Measurements from ENCODE around the gene VMO1.

VMO1 gene

DNA sequence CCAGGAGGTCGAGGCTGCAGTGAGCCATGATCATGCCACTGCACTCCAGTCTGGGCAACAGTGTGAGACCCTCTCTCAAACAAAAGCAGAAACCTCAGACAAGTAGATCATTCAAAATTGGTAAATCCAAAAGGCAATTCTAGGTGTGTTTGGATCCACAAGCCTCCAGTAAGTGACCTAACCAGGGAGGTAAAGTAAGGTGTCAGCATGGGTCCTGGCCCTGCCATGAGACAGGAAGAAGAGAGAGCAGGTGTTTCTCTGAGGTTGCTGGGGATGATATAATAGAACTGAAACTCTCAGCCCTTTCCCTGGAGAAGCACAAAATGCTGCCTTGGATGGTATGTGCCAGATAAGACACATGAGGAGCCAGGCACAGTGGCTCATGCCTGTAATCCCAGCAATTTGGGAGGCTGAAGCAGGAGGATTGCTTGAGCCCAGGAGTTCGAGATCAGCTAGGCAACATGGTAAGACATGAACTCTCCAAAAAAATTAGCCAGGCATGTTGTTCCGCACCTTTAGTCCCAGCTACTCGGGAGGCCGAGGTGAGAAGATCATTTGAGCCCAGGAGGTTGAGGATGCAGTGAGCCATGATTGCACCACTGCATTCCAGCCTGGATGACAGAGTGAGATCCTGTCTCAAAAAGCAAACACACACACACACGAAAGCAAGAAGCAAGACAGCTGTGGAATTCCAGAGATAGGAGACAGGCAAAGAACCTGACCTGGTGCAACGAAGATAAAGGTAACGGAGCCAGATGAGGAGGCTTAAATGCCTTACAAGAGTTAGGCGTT, 8.0 kb downstream of the VMO1 start:
- no peaks in the 10 kb centered on the region for H4K20me1 ChIP-seq (ENCODE audit: insufficient read depth, low read length, poor library complexity, severe bottlenecking)
- H3K4me2 ChIP-seq (ENCODE audit: low read depth, low read length, poor library complexity, severe bottlenecking), result no peak overlapping the region
- no peaks in the 10 kb centered on the region for H3K9me2 ChIP-seq (replicated peaks; ENCODE audit: low read depth, low read length)
- no peaks in the 10 kb centered on the region for H3K9me3 ChIP-seq (ENCODE audit: insufficient read depth, low read depth, low read length)
- H3K9ac ChIP-seq (ENCODE audit: low read depth, low read length, poor library complexity, severe bottlenecking), result no peak overlapping the region
- H3K36me3 ChIP-seq (ENCODE audit: insufficient read depth, low read length), result no peaks in the 10 kb centered on the region
- H3K4me1 ChIP-seq (ENCODE audit: insufficient read depth, low read length, poor library complexity, severe bottlenecking), result no peaks in the 10 kb centered on the region
- H2AFZ ChIP-seq (ENCODE audit: low read length), result no peak overlapping the region
- H3K27me3 ChIP-seq (ENCODE audit: insufficient read depth, low read length, poor library complexity, severe bottlenecking), result no peaks in the 10 kb centered on the region
- H3K4me3 ChIP-seq (ENCODE audit: low read length, poor library complexity, severe bottlenecking), result no peak overlapping the region
- H3F3A ChIP-seq (ENCODE audit: low read depth), result no peaks in the 10 kb centered on the region
- H3K79me2 ChIP-seq (ENCODE audit: insufficient read depth, low read length), result no peaks in the 10 kb centered on the region
- TF ChIP-seq EZH2phosphoT487 (IDR thresholded peaks at IDR 0.05; ENCODE audit: borderline replicate concordance), result no peak

DNA sequence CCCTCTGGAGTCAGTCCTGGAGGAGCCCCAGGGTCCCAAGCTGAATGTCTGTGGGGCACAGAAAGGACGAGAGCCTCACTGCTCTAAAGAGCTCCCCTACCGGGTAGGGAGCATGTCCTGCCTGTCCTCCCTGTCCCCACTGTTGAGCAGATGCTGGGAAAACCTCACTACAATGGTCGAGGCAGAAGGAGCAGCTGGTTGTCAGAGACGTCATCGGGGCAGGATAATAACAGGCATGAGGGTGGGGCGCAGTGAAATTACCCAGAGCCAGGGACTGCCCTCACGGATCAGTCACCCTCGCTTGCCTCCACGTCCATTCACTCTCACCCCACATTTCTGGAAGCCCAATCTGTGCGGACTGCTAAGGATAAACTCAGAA, 13.9 kb downstream of the VMO1 start:
- no peak overlapping the region for H3K9ac ChIP-seq (ENCODE audit: low read depth, low read length, poor library complexity, severe bottlenecking)
- no peak overlapping the region for H3K4me2 ChIP-seq (ENCODE audit: low read depth, low read length, poor library complexity, severe bottlenecking)

DNA sequence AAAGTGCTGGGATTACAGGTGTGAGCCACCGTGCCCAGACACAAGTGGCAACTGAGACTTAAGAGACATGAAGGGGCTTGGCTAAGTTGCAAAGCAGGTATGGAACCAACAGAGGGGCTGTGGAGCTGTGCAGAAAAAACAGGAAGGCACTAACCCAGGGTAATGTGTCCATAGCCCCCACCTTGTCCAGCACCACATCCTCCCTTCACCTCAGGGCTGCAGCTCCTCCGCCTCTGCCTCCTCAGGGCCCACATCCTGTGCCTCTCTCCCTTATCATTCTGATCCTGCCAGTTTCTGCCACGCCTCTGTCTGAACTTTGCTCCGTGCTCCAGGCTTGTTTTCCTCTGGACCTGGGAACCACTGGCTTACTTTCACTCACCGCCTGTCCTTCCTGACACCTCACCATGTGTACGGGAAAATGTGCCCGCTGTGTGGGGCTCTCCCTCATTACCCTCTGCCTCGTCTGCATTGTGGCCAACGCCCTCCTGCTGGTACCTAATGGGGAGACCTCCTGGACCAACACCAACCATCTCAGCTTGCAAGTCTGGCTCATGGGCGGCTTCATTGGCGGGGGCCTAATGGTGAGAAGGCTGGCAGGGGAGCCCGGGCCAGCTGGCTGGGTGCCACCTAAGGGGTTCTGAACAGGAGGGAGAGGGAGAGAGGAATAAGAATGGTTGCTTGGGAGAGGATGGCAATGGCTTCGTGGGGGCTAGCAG, 14.5 kb downstream of the VMO1 start, which contains the start of gene TM4SF5:
TM4SF5 (plus strand) TSS at position 368 of the 716 bp plus-strand sequence; CDS start at position 405, 37 bp downstream.
- no peaks in the 10 kb centered on the region for H3K36me3 ChIP-seq (ENCODE audit: insufficient read depth, low read length)
- no peak within 1 kb of the TSS for H3K9ac ChIP-seq (ENCODE audit: low read depth, low read length, poor library complexity, severe bottlenecking)
- H3F3A ChIP-seq (ENCODE audit: low read depth), result no peaks in the 10 kb centered on the region
- H3K9me3 ChIP-seq (ENCODE audit: insufficient read depth, low read depth, low read length), result no peaks in the 10 kb centered on the region
- H3K9me2 ChIP-seq (replicated peaks; ENCODE audit: low read depth, low read length), result no peaks in the 10 kb centered on the region
- no peaks in the 10 kb centered on the region for H4K20me1 ChIP-seq (ENCODE audit: insufficient read depth, low read length, poor library complexity, severe bottlenecking)
- peak within 1 kb of the TSS; percentile 36; the same call in 1 of the 2 replicates for H2AFZ ChIP-seq (ENCODE audit: low read length)
- no peaks in the 10 kb centered on the region for H3K4me1 ChIP-seq (ENCODE audit: insufficient read depth, low read length, poor library complexity, severe bottlenecking)
- H3K27me3 ChIP-seq (ENCODE audit: insufficient read depth, low read length, poor library complexity, severe bottlenecking), result no peaks in the 10 kb centered on the region
- no peak within 1 kb of the TSS for H3K4me2 ChIP-seq (ENCODE audit: low read depth, low read length, poor library complexity, severe bottlenecking)
- H3K79me2 ChIP-seq (ENCODE audit: insufficient read depth, low read length), result no peaks in the 10 kb centered on the region
- no peak for TF ChIP-seq EZH2phosphoT487 (IDR thresholded peaks at IDR 0.05; ENCODE audit: borderline replicate concordance)
- TF ChIP-seq, protein P1, sequence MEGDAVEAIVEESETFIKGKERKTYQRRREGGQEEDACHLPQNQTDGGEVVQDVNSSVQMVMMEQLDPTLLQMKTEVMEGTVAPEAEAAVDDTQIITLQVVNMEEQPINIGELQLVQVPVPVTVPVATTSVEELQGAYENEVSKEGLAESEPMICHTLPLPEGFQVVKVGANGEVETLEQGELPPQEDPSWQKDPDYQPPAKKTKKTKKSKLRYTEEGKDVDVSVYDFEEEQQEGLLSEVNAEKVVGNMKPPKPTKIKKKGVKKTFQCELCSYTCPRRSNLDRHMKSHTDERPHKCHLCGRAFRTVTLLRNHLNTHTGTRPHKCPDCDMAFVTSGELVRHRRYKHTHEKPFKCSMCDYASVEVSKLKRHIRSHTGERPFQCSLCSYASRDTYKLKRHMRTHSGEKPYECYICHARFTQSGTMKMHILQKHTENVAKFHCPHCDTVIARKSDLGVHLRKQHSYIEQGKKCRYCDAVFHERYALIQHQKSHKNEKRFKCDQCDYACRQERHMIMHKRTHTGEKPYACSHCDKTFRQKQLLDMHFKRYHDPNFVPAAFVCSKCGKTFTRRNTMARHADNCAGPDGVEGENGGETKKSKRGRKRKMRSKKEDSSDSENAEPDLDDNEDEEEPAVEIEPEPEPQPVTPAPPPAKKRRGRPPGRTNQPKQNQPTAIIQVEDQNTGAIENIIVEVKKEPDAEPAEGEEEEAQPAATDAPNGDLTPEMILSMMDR (conservative IDR thresholded peaks at IDR 0.05; ENCODE audit: low read length), result no peak
- H3K4me3 ChIP-seq (ENCODE audit: low read length, poor library complexity, severe bottlenecking), result no peak within 1 kb of the TSS

More for the DNA sequence above, 13.9 kb downstream of the VMO1 start:
- Histone ChIP-seq H3K4me3 (ENCODE audit: low read length, poor library complexity, severe bottlenecking) (no peak overlapping the region), H3K27me3 (ENCODE audit: insufficient read depth, low read length, poor library complexity, severe bottlenecking) (no peaks in the 10 kb centered on the region), H3K79me2 (ENCODE audit: insufficient read depth, low read length) (no peaks in the 10 kb centered on the region), H4K20me1 (ENCODE audit: insufficient read depth, low read length, poor library complexity, severe bottlenecking) (no peaks in the 10 kb centered on the region), H2AFZ (ENCODE audit: low read length) (no peak overlapping the region), H3K9me3 (ENCODE audit: insufficient read depth, low read depth, low read length) (no peaks in the 10 kb centered on the region), H3K9me2 (replicated peaks; ENCODE audit: low read depth, low read length) (no peaks in the 10 kb centered on the region), H3K36me3 (ENCODE audit: insufficient read depth, low read length) (no peaks in the 10 kb centered on the region), H3F3A (ENCODE audit: low read depth) (no peaks in the 10 kb centered on the region), H3K4me1 (ENCODE audit: insufficient read depth, low read length, poor library complexity, severe bottlenecking) (no peaks in the 10 kb centered on the region)
- TF ChIP-seq, protein P1 (conservative IDR thresholded peaks at IDR 0.05; ENCODE audit: low read length), result no peak
- no peak for TF ChIP-seq EZH2phosphoT487 (IDR thresholded peaks at IDR 0.05; ENCODE audit: borderline replicate concordance)

All from Loucy (cell line).